Inferior parietal cortex (tissue), 1 donor: Measurements from ENCODE around the gene TUB.

Source experiments
- DNase-seq: peaks from one replicate; pipeline ENCODE4 v3.0.0-alpha.2; 2016; ENCODE audit errors: extremely low spot score

The TUB gene

GRCh38 chr11:8080674-8081590, at the start of gene TUB:
TUB (plus strand) TSS chr11:8081211; CDS start chr11:8081511, 300 bp downstream.
- DNase-seq: no peak

- no peak for DNase-seq
Measured at GRCh38 chr11:8031248-8032115, 49.5 kb upstream of the TUB start.

GRCh38 chr11:8032122-8032521, 48.9 kb upstream of the TUB start:
- DNase-seq: no peak

DNA sequence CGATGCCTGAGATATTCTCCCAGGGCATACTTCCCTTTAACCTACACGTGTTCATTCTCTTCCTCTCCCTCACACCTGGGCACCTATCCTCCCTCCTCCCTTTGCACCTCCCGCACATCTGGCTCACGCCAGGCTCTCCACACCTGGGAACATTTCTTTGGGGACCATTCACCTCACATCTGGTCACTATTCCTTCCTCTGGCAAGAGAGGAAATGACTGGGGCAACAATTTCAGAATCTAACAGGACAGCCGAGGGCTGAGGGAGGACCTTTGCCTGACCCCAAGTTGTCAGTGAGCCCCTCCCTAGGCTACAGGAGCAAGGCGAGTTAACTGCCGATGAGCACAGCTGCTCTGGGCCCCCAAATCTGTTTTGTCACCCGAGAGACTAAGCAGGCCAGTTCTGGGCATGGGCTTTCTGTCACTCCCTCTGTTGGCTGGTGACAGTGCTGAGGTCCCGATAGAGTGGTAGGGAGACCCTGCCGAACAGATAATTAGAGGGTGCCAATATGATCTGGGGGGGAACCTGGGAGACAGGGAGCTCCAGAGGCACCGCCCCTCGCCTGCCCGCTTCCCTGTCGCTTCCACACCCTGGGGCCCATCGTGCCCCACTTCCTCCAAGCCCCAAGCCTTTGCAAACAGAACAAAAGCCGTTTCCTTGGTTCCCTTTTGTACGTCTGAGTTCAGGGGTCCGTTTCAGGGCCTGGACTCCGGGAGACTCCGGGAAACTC, 48.3 kb upstream of the TUB start:
- DNase-seq: no peak

GRCh38 chr11:8033305-8034105, 47.5 kb upstream of the TUB start:
- DNase-seq: peak; percentile 78

DNA sequence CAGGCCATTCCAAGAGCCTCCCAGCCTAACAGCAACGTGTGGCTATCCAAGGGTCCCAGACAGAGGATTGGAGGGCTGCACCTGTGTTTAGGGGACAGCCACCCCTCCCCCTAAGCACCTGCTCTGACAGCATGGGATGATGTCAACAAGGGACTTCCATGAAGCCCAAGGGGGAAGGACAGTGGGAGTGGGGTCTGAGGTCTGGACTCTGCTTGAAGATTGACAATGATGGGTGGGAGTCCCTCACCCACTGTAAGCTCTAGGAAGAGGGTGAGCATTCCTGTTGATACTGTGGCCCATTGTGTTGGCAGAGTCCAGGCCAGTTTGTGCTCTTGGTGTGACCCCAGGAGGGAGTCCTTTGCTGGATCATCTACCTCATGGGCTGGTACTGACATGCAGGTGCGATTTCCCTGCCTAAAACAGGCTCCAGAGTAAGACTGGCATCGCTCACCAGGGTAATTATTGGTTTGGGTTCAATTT, 46.9 kb upstream of the TUB start:
- no peak for DNase-seq

DNA sequence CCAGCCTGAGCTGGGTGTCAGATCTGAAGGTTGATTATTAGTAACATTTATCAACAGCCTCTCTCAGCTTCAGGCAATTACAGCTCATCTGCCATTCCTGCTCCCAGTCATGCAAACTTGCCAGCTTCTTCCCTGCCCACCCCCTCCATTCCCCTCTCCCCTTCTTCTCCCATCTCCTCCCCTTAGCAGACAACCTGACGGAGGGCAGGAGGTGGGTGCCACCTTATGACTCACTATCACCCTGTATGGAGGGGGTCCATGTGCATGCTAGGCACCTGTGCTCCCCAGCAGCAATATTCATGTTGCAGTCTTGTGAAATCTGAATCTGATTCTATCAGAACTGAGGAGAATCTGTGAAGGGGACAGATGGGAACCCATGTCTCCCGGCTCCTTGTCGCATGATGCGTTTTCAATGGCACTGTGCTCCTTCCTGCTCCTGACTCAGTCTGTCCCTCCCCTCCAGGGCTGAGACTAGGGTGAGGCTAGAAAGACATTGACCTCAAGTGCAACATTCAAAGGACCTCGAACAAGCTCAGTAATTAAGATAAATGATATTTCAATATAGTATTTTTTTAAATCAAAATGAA, 46.3 kb upstream of the TUB start:
- DNase-seq: no peak

DNA sequence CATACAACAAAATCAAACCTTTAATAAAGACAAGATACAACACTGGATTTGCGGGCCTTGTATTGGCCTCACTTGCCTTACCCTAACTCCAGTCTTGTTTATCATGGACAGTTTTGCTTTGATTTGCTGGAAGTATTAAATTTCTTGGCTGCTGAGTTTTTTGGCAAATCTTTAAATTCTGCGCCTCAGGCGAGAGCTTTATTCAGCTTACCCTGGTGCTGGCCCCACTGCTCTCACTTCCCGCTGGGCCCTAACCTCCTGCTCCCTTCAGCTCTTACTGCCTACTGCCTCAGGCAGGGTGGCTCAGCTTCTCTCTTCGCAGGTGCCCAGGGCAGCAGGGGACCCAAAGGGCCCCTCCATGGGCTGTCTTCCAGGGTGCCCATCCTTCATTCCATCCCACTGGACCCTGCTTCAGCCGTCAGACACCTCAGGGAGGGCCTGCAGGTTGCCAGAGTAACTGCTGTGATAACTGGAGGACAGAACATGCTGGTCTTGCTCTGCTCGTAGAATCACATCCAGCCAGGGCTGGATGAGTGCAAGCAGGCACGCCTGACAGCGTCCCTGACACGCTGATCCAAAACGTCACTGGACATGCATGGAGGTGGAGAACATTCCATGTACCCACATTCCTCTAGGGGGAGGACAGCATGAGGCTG, 45.7 kb upstream of the TUB start:
- DNase-seq: no peak

DNA sequence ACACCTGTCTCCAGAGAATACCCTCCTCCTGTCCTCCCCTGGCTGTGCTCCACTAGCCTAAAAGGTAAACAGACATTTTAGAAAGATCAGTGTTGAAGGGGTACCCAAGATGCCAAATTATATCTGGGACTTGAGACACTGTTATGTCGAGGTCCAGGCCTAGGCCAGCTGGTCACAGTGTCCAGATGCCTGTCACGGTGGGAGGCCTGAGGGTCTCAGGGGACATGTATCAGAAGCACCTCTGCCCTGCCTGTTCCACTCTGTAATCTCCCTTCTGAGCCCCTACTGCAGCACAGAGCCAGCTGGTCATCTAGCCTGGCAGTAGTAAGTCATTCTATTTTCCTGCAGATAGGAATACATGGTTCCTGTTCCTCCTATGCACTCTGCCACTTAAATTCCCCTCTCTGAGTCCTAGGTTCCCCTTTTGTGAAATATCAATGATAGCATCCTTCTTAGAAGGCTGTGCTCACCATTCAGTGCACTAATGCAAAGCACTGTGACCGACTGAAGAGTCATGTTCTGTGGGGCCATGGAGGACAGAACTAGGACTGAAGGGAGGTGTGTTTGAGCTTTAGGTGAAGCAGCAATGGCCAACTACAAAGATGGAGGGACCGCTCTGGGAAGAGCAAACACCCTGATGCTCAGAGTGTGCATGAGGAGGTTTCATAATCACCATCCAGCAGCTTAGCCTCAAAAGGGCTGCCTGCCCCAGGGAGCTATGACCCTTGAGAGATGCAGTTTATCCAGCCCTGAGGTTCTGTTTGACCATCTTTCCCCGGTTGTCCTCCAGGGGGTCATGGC, 44.8 kb upstream of the TUB start:
- DNase-seq: no peak

GRCh38 chr11:8036986-8037385, 44.0 kb upstream of the TUB start:
- DNase-seq: no peak

GRCh38 chr11:8038393-8038792, 42.6 kb upstream of the TUB start:
- peak; percentile 47 for DNase-seq

- no peak for DNase-seq
Measured at GRCh38 chr11:8038811-8039529, 42.0 kb upstream of the TUB start.

GRCh38 chr11:8039530-8040260, 41.3 kb upstream of the TUB start:
- no peak for DNase-seq

DNA sequence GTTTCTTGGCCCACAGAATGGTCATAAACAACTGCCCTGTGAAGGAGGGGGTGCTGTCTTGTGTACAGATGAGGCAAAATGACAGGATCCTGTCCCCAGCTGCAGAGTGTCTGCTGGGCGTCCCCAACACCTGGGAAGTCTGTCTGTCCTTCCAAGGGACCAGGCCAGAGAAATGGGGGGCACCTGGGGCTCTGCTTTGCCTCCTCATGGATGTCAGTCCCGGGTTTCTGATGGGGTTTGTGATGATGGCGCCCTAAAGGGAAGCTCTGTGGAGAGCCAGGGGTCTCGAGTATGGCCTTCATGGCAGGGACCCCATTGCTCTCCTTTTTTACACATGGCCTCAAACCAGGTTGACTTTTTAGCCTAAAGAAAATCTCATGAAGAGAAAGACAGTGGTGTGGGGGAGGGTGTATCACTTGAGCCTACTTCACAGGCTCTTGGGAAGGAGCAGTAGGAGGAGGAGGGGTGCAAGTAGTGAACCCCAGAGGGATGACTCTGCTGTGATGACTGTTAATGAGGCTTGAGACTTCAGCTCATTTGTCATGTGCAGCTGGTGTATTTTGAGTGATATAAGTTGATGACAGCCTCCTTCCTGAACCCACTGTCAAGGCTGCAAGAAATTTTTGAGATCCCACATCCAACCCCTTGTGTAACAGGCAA, 40.6 kb upstream of the TUB start:
- DNase-seq: no peak

- DNase-seq: no peak
Measured at GRCh38 chr11:8040921-8041285, 40.1 kb upstream of the TUB start.

DNA sequence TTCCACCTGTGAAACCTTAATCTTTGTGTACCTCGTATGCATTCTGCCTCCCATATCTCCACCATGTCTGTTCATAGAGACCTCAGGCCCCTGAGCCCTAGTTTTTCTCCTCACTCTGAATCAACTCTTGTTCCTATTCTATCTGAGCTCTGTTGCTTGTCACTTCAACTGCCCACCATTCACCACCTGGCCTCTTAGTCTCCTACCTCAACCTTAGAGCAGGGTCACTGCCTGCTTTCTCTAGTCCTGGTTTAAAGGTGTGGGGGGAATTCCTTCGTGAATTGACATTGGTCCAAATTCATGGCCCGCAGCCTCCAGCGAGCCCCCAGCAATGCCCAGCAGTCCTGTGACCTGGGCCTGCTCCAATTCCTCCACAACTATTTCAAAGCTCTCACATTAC, 39.4 kb upstream of the TUB start:
- DNase-seq: no peak

- DNase-seq: no peak
Measured at GRCh38 chr11:8043756-8044155, 37.3 kb upstream of the TUB start.
